HuH-7 (cell line): ENCODE results near the gene DLX2.
"Not testable (repeated sequence)": the region's sequence is repeated elsewhere in the genome, so short reads cannot be mapped to it uniquely, and the experiment has no call there.

Source experiments
- DNase-seq: peaks from one replicate; pipeline ENCODE4 v3.0.0; 2011; ENCODE audit warnings: low spot score

The DLX2 gene

GRCh38 chr2:172083628-172084394 is 18.9 kb downstream of the DLX2 start:
- DNase-seq = no peak

GRCh38 chr2:172082944-172083627 is 19.6 kb downstream of the DLX2 start:
- DNase-seq = no peak

GRCh38 chr2:172082105-172082943 is 20.4 kb downstream of the DLX2 start:
- no peak for DNase-seq

DNA sequence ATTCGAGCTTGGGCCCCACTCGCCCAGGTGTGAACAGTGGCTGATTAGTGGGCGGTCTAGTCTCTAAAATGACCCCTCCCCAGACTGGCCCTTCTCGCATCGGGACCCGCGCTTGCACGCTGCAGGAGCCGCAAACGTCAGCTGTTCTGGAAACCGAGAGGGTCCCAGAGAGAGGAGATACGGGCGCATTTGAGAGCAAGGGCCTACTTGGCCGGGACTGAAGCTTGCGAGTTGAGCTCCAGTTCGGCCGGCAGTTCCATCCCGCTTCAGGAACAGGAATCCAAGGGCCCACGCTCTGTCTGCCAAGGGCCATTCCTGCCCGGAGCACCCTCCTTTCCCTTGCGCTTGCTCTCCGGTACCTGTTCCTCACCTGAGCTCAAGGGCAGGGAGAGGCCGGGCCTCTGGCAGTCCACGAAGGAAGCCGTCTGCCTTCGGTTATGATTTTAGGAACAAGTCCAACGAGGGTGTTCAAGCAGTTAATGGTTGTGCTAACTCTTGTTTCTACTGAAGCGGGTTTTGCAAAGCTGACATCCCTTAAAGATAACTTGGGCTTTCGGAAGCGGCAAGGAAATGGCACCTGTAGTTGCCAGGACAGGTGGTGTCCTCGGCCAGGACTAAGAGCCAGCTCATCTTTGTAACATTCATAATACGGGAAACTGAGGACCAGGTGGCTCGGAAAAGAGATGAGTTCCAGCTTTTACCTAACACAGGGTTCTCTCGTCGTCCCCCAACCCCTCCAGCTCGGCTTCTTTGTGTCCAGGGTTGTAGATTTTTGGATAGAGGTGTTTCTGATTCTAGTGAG is 21.3 kb downstream of the DLX2 start:
- no peak for DNase-seq

DNA sequence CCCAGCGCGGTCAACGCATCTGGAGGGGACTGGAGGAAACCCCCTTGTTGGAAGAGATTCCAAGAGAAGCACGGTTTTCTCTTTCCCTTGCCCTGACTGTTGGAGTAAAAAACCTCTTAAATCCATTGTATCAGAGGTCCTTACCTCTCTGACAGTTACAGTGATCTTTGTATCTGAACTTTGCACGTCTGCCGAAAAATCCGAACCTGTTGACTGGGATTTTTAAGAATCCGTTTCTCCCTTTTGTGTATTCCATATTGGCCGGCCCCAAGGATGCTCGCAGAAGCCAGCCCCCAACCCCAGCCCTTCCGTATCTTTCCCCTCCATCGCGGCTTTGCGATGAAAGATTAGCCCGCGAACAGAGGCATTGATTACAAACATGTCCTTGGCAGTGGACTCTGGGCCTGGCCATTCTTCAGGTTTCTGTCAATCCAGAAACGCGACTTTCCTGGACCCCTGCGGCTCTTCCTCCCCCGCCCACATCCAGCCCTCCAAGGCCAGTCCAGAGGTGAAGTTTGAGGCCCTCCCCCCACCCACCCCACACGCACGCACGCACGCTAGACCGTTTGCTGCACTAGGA is 22.0 kb downstream of the DLX2 start:
- no peak for DNase-seq

DNA sequence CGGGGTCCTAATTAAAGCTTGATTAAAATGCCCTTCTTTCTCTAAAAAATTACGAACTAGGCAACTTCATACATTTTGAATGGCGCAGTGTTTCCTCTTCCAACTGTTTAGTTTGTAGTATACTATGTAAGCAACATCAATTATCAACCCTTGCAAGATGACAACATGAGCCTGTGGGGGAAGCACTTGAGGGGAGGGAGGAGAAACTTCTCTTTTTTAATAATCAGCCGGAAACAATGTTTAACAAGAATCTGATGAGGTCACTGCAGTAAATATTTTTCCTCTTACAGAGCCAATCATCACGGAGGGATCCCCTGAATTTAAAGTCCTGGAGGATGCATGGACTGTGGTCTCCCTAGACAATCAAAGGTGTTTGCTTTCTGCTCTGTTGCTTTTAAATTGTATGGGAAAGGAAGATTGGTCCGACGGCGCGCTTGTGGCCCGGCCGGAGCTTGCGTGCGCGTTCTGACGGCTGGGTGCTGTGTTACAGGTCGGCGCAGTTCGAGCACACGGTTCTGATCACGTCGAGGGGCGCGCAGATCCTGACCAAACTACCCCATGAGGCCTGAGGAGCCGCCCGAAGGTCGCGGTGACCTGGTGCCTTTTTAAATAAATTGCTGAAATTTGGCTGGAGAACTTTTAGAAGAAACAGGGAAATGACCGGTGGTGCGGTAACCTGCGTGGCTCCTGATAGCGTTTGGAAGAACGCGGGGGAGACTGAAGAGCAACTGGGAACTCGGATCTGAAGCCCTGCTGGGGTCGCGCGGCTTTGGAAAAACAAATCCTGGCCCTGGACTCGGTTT is 22.7 kb downstream of the DLX2 start:
- no peak for DNase-seq

- DNase-seq = no peak
These were observed 23.3 kb downstream of the DLX2 start for GRCh38 chr2:172079416-172079815.

DNA sequence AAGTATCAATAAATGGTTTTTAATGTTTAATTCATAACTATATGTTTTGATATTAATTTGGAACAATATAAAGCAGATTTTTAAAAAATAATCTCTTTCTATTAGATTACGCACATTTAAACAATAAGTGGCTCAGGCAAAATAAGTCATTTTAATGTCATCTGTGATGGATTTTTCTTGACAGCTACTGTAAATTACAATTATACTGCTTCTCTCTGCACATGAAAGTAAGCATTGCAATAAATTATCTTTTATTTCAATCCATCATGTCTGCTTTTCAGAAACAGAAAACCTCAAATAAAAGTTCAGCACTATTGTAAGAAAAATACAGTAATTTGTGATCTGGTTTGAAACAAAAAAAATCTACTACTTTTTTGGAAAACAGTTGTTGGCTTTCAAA is 28.4 kb downstream of the DLX2 start:
- DNase-seq = no peak

- no peak for DNase-seq
These were observed 29.2 kb downstream of the DLX2 start for GRCh38 chr2:172073518-172073917.

- DNase-seq = no peak
These were observed 30.0 kb downstream of the DLX2 start for GRCh38 chr2:172072706-172073105.

DNA sequence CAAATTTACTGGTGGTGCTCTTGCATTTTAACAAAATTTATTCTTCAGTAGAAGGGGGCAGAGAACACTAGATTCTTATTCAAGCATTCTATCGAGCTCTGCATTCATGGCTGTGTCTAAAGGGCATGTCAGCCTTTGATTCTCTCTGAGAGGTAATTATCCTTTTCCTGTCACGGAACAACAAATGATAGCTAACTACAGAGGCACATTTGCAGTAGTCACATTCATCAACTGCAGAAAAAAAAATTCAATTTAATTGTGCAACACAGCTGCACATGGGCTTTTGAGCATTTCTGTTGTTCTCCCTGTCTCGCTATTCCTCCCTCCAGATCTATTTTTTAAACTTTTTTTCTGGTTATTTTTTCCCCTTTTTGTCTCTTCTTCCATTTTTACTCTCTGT is 30.4 kb downstream of the DLX2 start:
- DNase-seq = no peak

DNA sequence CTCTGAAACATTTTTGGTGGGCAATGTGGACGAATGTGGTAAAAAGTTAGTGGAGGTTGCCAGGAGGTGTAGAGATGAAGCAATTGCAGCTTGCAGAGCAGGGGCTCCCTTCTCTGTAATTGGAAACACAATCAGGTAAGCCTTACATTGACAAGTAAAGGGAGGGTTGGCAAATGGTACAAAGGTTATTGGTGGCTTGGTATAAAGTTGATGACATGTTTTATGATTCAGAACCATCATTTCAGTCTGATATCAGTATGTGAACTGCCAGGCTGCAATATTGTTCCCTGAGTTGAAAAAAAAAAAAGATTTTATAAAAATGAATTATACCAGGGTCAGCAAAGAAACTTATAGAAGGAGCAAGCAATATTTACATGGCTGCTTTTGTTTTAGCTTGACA is 31.8 kb downstream of the DLX2 start:
- DNase-seq = no peak

- not testable (repeated sequence) for DNase-seq
These were observed 34.8 kb downstream of the DLX2 start for GRCh38 chr2:172067905-172068304.

- no peak for DNase-seq
These were observed 36.3 kb downstream of the DLX2 start for GRCh38 chr2:172066394-172066886.

DNA sequence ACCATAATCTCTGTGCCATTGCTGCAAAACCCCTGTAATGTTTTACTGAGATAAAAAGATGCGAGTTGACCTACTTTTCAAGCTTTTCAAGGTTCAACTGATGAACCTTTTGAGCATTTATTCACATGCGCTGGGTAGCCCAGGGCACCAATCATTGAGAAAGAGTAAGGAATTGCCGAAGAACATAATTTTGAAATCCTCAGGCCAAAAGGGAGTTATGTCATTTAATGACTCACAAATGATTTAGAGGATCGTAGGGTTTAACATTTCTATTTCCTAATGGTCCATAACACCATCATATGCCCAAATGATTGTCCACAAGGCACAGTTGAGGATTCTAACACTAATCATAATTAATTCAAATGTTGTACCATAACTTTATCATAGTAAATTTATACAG is 37.6 kb downstream of the DLX2 start:
- DNase-seq = no peak

GRCh38 chr2:172063446-172063845 is 39.3 kb downstream of the DLX2 start:
- no peak for DNase-seq

GRCh38 chr2:172062402-172063004 is 40.2 kb downstream of the DLX2 start:
- no peak for DNase-seq

- DNase-seq = not testable (repeated sequence)
These were observed 42.6 kb downstream of the DLX2 start for GRCh38 chr2:172060118-172060517.

DNA sequence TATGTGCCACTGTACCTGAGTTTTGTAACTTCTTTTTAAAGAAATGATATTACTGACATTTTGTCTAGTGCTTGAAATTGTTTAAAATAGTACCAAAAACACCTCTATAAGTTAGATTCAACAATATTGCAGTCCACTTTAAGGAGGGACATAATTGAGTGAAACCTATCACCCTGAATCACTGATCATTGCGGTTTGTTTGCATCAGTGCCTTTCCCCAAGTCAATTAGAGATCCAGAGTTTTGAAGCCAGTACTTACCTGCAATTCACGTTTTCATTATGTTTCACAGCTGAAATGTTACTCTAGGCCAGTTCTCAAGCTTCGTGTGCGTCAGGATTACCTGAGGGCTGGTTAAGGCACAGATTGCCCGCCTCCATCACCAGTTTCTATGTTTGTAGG is 44.0 kb downstream of the DLX2 start:
- no peak for DNase-seq

GRCh38 chr2:172056293-172056692 is 46.4 kb downstream of the DLX2 start:
- DNase-seq = no peak
